Endothelial cell of umbilical vein (primary cell): Measurements from ENCODE around the gene FOXO1. TPM values are rescaled to one million over a fixed set of nuclear protein-coding genes. Genes with fewer than 3 reads are reported as not detected.

Experiments used
- BruUV-seq: library from RNA; stranded (reverse); fragments of 400-500 nt; replicated peaks from 2 replicates; lab custom pipeline; 2021; lab: Mats Ljungman, UMichigan
- CTCF ChIA-PET: fragments of 300-600, 350-600 bp; sonication (Branson Sonifier 250); formaldehyde crosslinking; loops from one replicate; lab custom pipeline; 2021; ENCODE audit warnings: antibody characterized with exemption, inconsistent platforms; lab: Charles Lee
- POLR2A ChIA-PET: fragments of 300-600, 350-600 bp; sonication (Branson Sonifier 250); formaldehyde crosslinking; loops from one replicate; lab custom pipeline; 2021; ENCODE audit warnings: antibody characterized with exemption, inconsistent platforms; lab: Charles Lee
- DNase-seq: peaks from one replicate; pipeline ENCODE4 v3.0.0-alpha.2; 2011; ENCODE audit warnings: low read depth, low spot score
- FAIRE-seq: peaks from 2 replicates; lab custom pipeline; 2011; peaks lifted over from hg19 to GRCh38; lab: Jason Lieb, UNC
- H2AFZ ChIP-seq: 2 replicates; pipeline ENCODE4 v1.6.0; 2012; ENCODE audit warnings: low read depth, low read length, control low read depth, inconsistent platforms
- H3K27ac ChIP-seq: 2 replicates; pipeline ENCODE4 v1.5.1; 2011; ENCODE audit warnings: low read depth, mild to moderate bottlenecking, control low read depth, low read length, moderate library complexity; ENCODE audit not compliant: insufficient read depth
- H3K27me3 ChIP-seq, 2 experiments: 2 replicates each; pipeline versions ENCODE4 v1.6.0 to v1.6.1; 2011; ENCODE audit warnings: low read length in 2 of 2, mixed read lengths in 1 of 2; ENCODE audit not compliant: control insufficient read depth in 2 of 2, insufficient read depth in 2 of 2
- H3K36me3 ChIP-seq, 2 experiments: 2 replicates in 1 of 2; 3 replicates in 1 of 2; pipeline ENCODE4 v1.5.1; 2011; ENCODE audit warnings: low read length in 2 of 2, mild to moderate bottlenecking in 1 of 2, moderate library complexity in 1 of 2; ENCODE audit not compliant: control insufficient read depth in 2 of 2, insufficient read depth in 2 of 2; ENCODE audit errors: extremely low read depth in 1 of 2
- H3K4me1 ChIP-seq: 3 replicates; pipeline ENCODE4 v1.5.1; 2011; ENCODE audit warnings: mild to moderate bottlenecking, low read length; ENCODE audit not compliant: control insufficient read depth, insufficient read depth; ENCODE audit errors: extremely low read depth
- H3K4me2 ChIP-seq: 2 replicates; pipeline ENCODE4 v1.6.1; 2011; ENCODE audit warnings: low read length, control low read depth, mixed read lengths; ENCODE audit not compliant: insufficient read depth
- H3K4me3 ChIP-seq, 3 experiments: fragments of 200-600 bp in 1 of 3; sonication (generic), shearing (Covaris generic) in 1 of 3; replicated peaks in 1 of 3; 2 replicates each; pipeline ENCODE4 v1.5.1; 2011 to 2016; ENCODE audit warnings: control low read depth in 3 of 3, low read length in 3 of 3, mild to moderate bottlenecking in 2 of 3, inconsistent platforms in 1 of 3, low read depth in 1 of 3, moderate library complexity in 1 of 3; ENCODE audit not compliant: insufficient read depth in 1 of 3
- H3K79me2 ChIP-seq: 2 replicates; pipeline ENCODE4 v1.6.0; 2012; ENCODE audit warnings: low read length, inconsistent platforms; ENCODE audit not compliant: control insufficient read depth, insufficient read depth
- H3K9ac ChIP-seq: replicated peaks from 2 replicates; pipeline ENCODE3; 2011; ENCODE audit warnings: low read length, control low read depth; ENCODE audit not compliant: insufficient read depth; ENCODE audit errors: extremely low read depth
- H3K9me1 ChIP-seq: replicated peaks from 3 replicates; pipeline ENCODE4 v1.6.0; 2011; ENCODE audit warnings: mild to moderate bottlenecking, low read length; ENCODE audit not compliant: control insufficient read depth, insufficient read depth; ENCODE audit errors: extremely low read depth
- H3K9me3 ChIP-seq: replicated peaks from 2 replicates; pipeline ENCODE4 v1.5.1; 2012; ENCODE audit warnings: low read length, inconsistent platforms; ENCODE audit not compliant: control insufficient read depth, insufficient read depth
- H4K20me1 ChIP-seq: replicated peaks from 2 replicates; pipeline ENCODE3; 2011; ENCODE audit warnings: mild to moderate bottlenecking, low read length; ENCODE audit not compliant: control insufficient read depth, insufficient read depth; ENCODE audit errors: extremely low read depth
- EZH2 ChIP-seq: IDR thresholded peaks from 2 replicates; pipeline ENCODE4 v1.6.1; 2012; ENCODE audit warnings: borderline replicate concordance, low read depth, mild to moderate bottlenecking, moderate library complexity, low read length, inconsistent platforms; ENCODE audit not compliant: severe bottlenecking
- FOS ChIP-seq: IDR thresholded peaks from 2 replicates; pipeline ENCODE4 v1.6.1; 2011; ENCODE audit warnings: mild to moderate bottlenecking, low read length, moderate library complexity, borderline replicate concordance; ENCODE audit not compliant: insufficient read depth
- GATA2 ChIP-seq: IDR thresholded peaks from 2 replicates; pipeline ENCODE4 v1.7.0; 2011; ENCODE audit warnings: low read depth, mild to moderate bottlenecking, moderate library complexity, mixed read lengths, low read length; ENCODE audit not compliant: insufficient read length, insufficient read depth
- JUN ChIP-seq: IDR thresholded peaks from 2 replicates; pipeline ENCODE4 v1.6.1; 2011; ENCODE audit warnings: borderline replicate concordance, low read depth; ENCODE audit not compliant: insufficient read length, insufficient read depth
- MAX ChIP-seq: IDR thresholded peaks from 2 replicates; pipeline ENCODE4 v1.6.1; 2011; ENCODE audit not compliant: insufficient read depth, insufficient read length
- MYC ChIP-seq: IDR thresholded peaks from one replicate; pipeline ENCODE4 v1.6.1; 2011; ENCODE audit warnings: mild to moderate bottlenecking, low read depth, low read length
- POLR2A ChIP-seq: IDR thresholded peaks from 2 replicates; pipeline ENCODE4 v1.6.1; 2012; ENCODE audit warnings: low read depth, mild to moderate bottlenecking, control low read depth, low read length
- POLR2AphosphoS5 ChIP-seq: IDR thresholded peaks from 2 replicates; pipeline ENCODE4 v1.6.1; 2012; ENCODE audit warnings: low read depth, mild to moderate bottlenecking, control low read depth, low read length, moderate library complexity; ENCODE audit not compliant: insufficient read depth
- dilution Hi-C: fragments of 300-500 bp; cut with MboI; formaldehyde crosslinking; loops from one replicate; pipeline ENCODE4 v1.15.0; 2019; ENCODE audit warnings: low sequenced_read_pairs; ENCODE audit not compliant: extremely low pct_ligation_motif_present
- intact Hi-C: fragments of 100-400 bp; cut with micrococcal nuclease; formaldehyde crosslinking; loops from one replicate; pipeline ENCODE4 v1.10.0; 2022
- polyA plus RNA-seq, 4 experiments: library from polyadenylated mRNA; depleted of rRNA in 3 of 4; stranded (reverse) in 3 of 4; unstranded in 1 of 4; fragments of >200 nt; gene quantifications; 2 replicates each; pipeline versions ENCODE4 v1.2.1 to v1.2.3, GENCODE V29; 2011 to 2012; ENCODE audit warnings: missing spikeins in 1 of 4
- total RNA-seq: library from RNA; stranded (reverse); gene quantifications from 2 replicates; pipeline ENCODE4 v1.2.3, GENCODE V29; 2021
- TF ChIP-seq, protein P1 (sequence below), 2 donors: IDR thresholded peaks; 1 replicate in 1 of 2; 2 replicates in 1 of 2; pipeline ENCODE4 v1.5.1; 2011; ENCODE audit warnings: low read length in 2 of 2, mild to moderate bottlenecking in 2 of 2, moderate library complexity in 2 of 2, control low read depth in 1 of 2, inconsistent platforms in 1 of 2, low read depth in 1 of 2; ENCODE audit not compliant: insufficient read depth in 1 of 2; ENCODE audit errors: extremely low read depth in 1 of 2

Gene FOXO1
- total and polyA plus RNA-seq, 2 donors (not counting 3 experiments of a cell fraction or from before 2014, with no cell fraction given), result 44.7 to 48.5 TPM

DNA sequence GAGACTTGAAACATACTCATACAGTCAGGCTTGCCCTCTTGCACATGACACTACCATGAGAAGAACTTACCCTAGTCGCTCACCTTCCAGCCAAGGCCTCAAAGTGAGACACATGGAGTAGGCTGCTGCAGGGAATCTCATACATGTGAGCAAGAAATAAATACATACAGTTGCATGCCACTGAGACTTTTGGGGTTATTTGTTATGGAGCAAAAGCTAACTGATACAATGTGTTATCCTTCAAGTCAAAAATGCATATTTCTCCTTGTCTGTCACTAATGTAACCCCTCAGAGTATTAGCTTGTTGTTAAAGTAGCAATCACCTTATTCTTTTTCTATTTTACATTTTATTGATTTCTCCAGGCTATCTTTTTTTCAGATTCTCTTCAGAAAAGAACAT lies 58.1 kb downstream of the FOXO1 start:
- ChIA-PET POLR2A (no interaction called here), CTCF (interaction anchor here (0.9 kb wide), 1 partner anchor 44 kb away, joined by 3 read pairs; no protein-coding TSS in a partner anchor)
- H3K4me2 ChIP-seq, result no peak overlapping the region
- H4K20me1 ChIP-seq, result peaks cover 2% of the 10 kb centered on the region
- H3K4me3 ChIP-seq, result no peak overlapping the region
- peaks cover 86% of the 10 kb centered on the region for H3K79me2 ChIP-seq
- TF ChIP-seq, protein P1, sequence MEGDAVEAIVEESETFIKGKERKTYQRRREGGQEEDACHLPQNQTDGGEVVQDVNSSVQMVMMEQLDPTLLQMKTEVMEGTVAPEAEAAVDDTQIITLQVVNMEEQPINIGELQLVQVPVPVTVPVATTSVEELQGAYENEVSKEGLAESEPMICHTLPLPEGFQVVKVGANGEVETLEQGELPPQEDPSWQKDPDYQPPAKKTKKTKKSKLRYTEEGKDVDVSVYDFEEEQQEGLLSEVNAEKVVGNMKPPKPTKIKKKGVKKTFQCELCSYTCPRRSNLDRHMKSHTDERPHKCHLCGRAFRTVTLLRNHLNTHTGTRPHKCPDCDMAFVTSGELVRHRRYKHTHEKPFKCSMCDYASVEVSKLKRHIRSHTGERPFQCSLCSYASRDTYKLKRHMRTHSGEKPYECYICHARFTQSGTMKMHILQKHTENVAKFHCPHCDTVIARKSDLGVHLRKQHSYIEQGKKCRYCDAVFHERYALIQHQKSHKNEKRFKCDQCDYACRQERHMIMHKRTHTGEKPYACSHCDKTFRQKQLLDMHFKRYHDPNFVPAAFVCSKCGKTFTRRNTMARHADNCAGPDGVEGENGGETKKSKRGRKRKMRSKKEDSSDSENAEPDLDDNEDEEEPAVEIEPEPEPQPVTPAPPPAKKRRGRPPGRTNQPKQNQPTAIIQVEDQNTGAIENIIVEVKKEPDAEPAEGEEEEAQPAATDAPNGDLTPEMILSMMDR (IDR thresholded peaks at IDR 0.05; ENCODE audit: extremely low read depth in 1 of 2, insufficient read depth in 1 of 2, low read depth in 1 of 2, low read length in 2 of 2), result no peak
- TF ChIP-seq GATA2, result no peak
- TF ChIP-seq POLR2A, result no peak
- no peak for TF ChIP-seq MYC
- no peak for TF ChIP-seq EZH2
- TF ChIP-seq MAX, result no peak
- no peak for TF ChIP-seq POLR2AphosphoS5
- TF ChIP-seq FOS, result no peak
- TF ChIP-seq JUN, result no peak
- dilution Hi-C loops (no loop called here), intact Hi-C loops (no loop called here)
- peaks cover 44% of the 10 kb centered on the region for H3K4me1 ChIP-seq
- H2AFZ ChIP-seq, result no peak overlapping the region
- FAIRE-seq (no peak), DNase-seq (no peak)
- no peak overlapping the region for H3K9ac ChIP-seq
- H3K9me3 ChIP-seq, result no peaks in the 10 kb centered on the region
- H3K36me3 ChIP-seq, result peaks cover 0 to 2% of the 10 kb centered on the region in 2 experiments
- BruUV-seq, result no TSS peak
- no peaks in the 10 kb centered on the region for H3K27me3 ChIP-seq
- no peaks in the 10 kb centered on the region for H3K9me1 ChIP-seq
- H3K27ac ChIP-seq, result no peak overlapping the region
